Gastroesophageal sphincter (tissue), 3 donors: Measurements from ENCODE around the gene SGMS1.

Source experiments
- EP300 ChIP-seq: sonication (generic); formaldehyde crosslinking; IDR thresholded peaks from one replicate; pipeline ENCODE4 v1.6.1; 2017; ENCODE audit warnings: antibody characterized with exemption, mild to moderate bottlenecking
- POLR2A ChIP-seq, 2 donors: fragments of 450-650 bp; IDR thresholded peaks; one replicate each; pipeline ENCODE4 v1.6.1; 2017; ENCODE audit warnings: antibody characterized with exemption in 2 of 2, mild to moderate bottlenecking in 2 of 2, moderate library complexity in 1 of 2
- POLR2AphosphoS5 ChIP-seq: sonication (generic); formaldehyde crosslinking; IDR thresholded peaks from one replicate; pipeline ENCODE4 v1.6.1; 2017; ENCODE audit warnings: antibody characterized with exemption
- TF ChIP-seq, protein P1 (sequence below), 4 experiments: fragments of 200-600 bp in 2 of 4; fragments of 450-650 bp in 2 of 4; sonication (generic) in 1 of 4; IDR thresholded peaks; one replicate each; pipeline ENCODE4 v1.5.1; 2017 to 2019; ENCODE audit warnings: antibody characterized with exemption in 4 of 4, mild to moderate bottlenecking in 2 of 4, moderate library complexity in 2 of 4

DNA sequence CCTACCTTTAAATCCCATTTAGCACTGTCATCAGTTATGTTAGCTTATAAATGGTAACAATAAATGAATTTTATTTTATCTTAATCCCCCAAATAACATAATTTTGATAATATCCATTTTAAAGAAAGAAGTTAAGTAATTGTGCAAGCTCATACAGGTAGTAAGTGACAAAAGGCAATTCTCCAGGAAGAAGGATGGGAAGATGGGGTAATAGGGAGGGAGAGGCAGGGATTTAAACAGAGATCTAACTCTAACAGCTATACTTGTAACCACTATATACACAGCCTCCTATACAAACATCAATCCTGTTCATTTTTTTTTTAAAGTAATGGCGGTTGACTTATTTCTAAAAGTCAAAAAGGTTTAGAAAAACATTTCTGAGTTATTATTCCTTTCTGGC lies 119.4 kb downstream of the SGMS1 start:
- no peak for TF ChIP-seq POLR2A (IDR thresholded peaks at IDR 0.05)
- TF ChIP-seq, protein P1, sequence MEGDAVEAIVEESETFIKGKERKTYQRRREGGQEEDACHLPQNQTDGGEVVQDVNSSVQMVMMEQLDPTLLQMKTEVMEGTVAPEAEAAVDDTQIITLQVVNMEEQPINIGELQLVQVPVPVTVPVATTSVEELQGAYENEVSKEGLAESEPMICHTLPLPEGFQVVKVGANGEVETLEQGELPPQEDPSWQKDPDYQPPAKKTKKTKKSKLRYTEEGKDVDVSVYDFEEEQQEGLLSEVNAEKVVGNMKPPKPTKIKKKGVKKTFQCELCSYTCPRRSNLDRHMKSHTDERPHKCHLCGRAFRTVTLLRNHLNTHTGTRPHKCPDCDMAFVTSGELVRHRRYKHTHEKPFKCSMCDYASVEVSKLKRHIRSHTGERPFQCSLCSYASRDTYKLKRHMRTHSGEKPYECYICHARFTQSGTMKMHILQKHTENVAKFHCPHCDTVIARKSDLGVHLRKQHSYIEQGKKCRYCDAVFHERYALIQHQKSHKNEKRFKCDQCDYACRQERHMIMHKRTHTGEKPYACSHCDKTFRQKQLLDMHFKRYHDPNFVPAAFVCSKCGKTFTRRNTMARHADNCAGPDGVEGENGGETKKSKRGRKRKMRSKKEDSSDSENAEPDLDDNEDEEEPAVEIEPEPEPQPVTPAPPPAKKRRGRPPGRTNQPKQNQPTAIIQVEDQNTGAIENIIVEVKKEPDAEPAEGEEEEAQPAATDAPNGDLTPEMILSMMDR (IDR thresholded peaks at IDR 0.05), result no peak
- no peak for TF ChIP-seq POLR2AphosphoS5
- no peak for TF ChIP-seq EP300
